HepG2 (cell line): ENCODE measurements around the gene EPB41. TPM values are rescaled to one million over a fixed set of nuclear protein-coding genes. Genes with fewer than 3 reads are reported as not detected.

ENCODE experiments used
- ASH2L ChIP-seq: fragments of 300-600, 200-600 bp; sonication (generic); IDR thresholded peaks from 2 replicates; pipeline ENCODE4 v1.7.0; 2017; ENCODE audit warnings: low read depth, mild to moderate bottlenecking, moderate library complexity, mixed read lengths, low read length; ENCODE audit not compliant: insufficient read length
- CSRNP1 ChIP-seq: sonication (generic); formaldehyde crosslinking; IDR thresholded peaks from 2 replicates; pipeline ENCODE4 v1.8.1; 2023; ENCODE audit warnings: mild to moderate bottlenecking, missing genetic modification reagents
- ELF1 ChIP-seq: sonication (generic); formaldehyde crosslinking; IDR thresholded peaks from 2 replicates; pipeline ENCODE4 v1.4.0; 2020; ENCODE audit warnings: missing genetic modification reagents
- HHEX ChIP-seq: IDR thresholded peaks from 2 replicates; pipeline ENCODE4 v1.6.1; 2016; ENCODE audit warnings: control low read depth
- HIVEP1 ChIP-seq: sonication (generic); formaldehyde crosslinking; IDR thresholded peaks from 2 replicates; pipeline ENCODE4 v1.4.0; 2020; ENCODE audit warnings: mild to moderate bottlenecking, missing genetic modification reagents
- KDM5B ChIP-seq: sonication (generic); formaldehyde crosslinking; IDR thresholded peaks from 2 replicates; pipeline ENCODE4 v1.4.0; 2020; ENCODE audit warnings: missing genetic modification reagents, mild to moderate bottlenecking, borderline replicate concordance
- KIAA2018 ChIP-seq: sonication (generic); formaldehyde crosslinking; IDR thresholded peaks from 2 replicates; pipeline ENCODE4 v1.5.0; 2020; ENCODE audit warnings: mild to moderate bottlenecking, missing genetic modification reagents, borderline replicate concordance
- KLF16 ChIP-seq, 2 experiments: sonication (generic) in 1 of 2; formaldehyde crosslinking in 1 of 2; IDR thresholded peaks; 2 replicates each; pipeline versions ENCODE4 v1.6.1 to v1.8.0; 2016 to 2023; ENCODE audit warnings: missing genetic modification reagents in 2 of 2, missing compliant biosample characterization in 1 of 2
- MLLT10 ChIP-seq: sonication (generic); formaldehyde crosslinking; IDR thresholded peaks from 2 replicates; pipeline ENCODE4 v1.4.0; 2020; ENCODE audit warnings: missing genetic modification reagents
- NCOA5 ChIP-seq: sonication (generic); formaldehyde crosslinking; IDR thresholded peaks from 2 replicates; pipeline ENCODE4 v1.4.0; 2020; ENCODE audit warnings: missing genetic modification reagents
- NFKBIZ ChIP-seq: IDR thresholded peaks from 2 replicates; pipeline ENCODE4 v1.6.1; 2018; ENCODE audit warnings: missing genetic modification reagents, missing compliant biosample characterization
- SETDB1 ChIP-seq: sonication (generic); formaldehyde crosslinking; IDR thresholded peaks from 2 replicates; pipeline ENCODE4 v1.5.1; 2020; ENCODE audit warnings: missing genetic modification reagents, mild to moderate bottlenecking, borderline replicate concordance
- SRF ChIP-seq: IDR thresholded peaks from 2 replicates; pipeline ENCODE4 v1.6.1; 2011; ENCODE audit warnings: mild to moderate bottlenecking, low read depth, low read length, moderate library complexity
- TCF12 ChIP-seq, 2 experiments: fragments of 450-650 bp in 1 of 2; sonication (generic) in 1 of 2; formaldehyde crosslinking in 1 of 2; IDR thresholded peaks; 2 replicates each; pipeline versions ENCODE4 v1.6.1 to v1.8.0; 2017 to 2022; ENCODE audit warnings: antibody characterized with exemption in 1 of 2, mild to moderate bottlenecking in 1 of 2, missing genetic modification reagents in 1 of 2, moderate library complexity in 1 of 2
- ZFX ChIP-seq: sonication (generic); formaldehyde crosslinking; IDR thresholded peaks from 2 replicates; pipeline ENCODE4 v1.4.0; 2020; ENCODE audit warnings: mild to moderate bottlenecking, low read depth, missing genetic modification reagents, moderate library complexity
- ZNF138 ChIP-seq: sonication (generic); formaldehyde crosslinking; IDR thresholded peaks from 2 replicates; pipeline ENCODE4 v1.5.0; 2020; ENCODE audit warnings: mild to moderate bottlenecking, low read depth, missing genetic modification reagents
- ZNF225 ChIP-seq: sonication (generic); formaldehyde crosslinking; IDR thresholded peaks from 2 replicates; pipeline ENCODE4 v1.4.0; 2020; ENCODE audit warnings: mild to moderate bottlenecking, missing genetic modification reagents
- ZNF44 ChIP-seq: sonication (generic); formaldehyde crosslinking; IDR thresholded peaks from 2 replicates; pipeline ENCODE4 v1.5.1; 2020; ENCODE audit warnings: mild to moderate bottlenecking, missing genetic modification reagents
- ZNF605 ChIP-seq: sonication (generic); formaldehyde crosslinking; IDR thresholded peaks from 2 replicates; pipeline ENCODE4 v1.8.0; 2022; ENCODE audit warnings: mild to moderate bottlenecking, missing genetic modification reagents
- ZNF652 ChIP-seq: IDR thresholded peaks from 2 replicates; pipeline ENCODE4 v1.6.1; 2016; ENCODE audit warnings: low read depth, borderline replicate concordance
- polyA plus RNA-seq, 8 experiments: library from polyadenylated mRNA; depleted of rRNA in 3 of 8; stranded (reverse) in 7 of 8; unstranded in 1 of 8; fragments of >200 nt; fragmentation: Illumina TruSeq in 4 of 8; extraction: Trizol in 4 of 8; gene quantifications; 2 replicates each; pipeline versions ENCODE4 v1.2.1 to v1.2.3, GENCODE V29; 2011 to 2016; ENCODE audit warnings: low read depth in 4 of 8, missing spikeins in 1 of 8, mixed read lengths in 1 of 8; ENCODE audit not compliant: insufficient read depth in 1 of 8
- total RNA-seq, 5 experiments: library from RNA; depleted of rRNA; stranded (reverse); fragments of >200 nt; fragmentation: Illumina TruSeq; extraction: Trizol; gene quantifications; 2 replicates each; pipeline ENCODE4 v1.2.3, GENCODE V29; 2016; ENCODE audit warnings: low read depth in 1 of 5

The EPB41 gene
- total and polyA plus RNA-seq, 2 of the 13 experiments (the other 11 are each of a cell fraction or from before 2014, with no cell fraction given), result 34.5 to 46.7 TPM

- TF ChIP-seq CSRNP1, result peak; percentile 46; the same call in 1 of the 2 replicates
- 0 out of 2 replicates have a peak, but pooled peaks have one; percentile 56 for TF ChIP-seq ZNF44 (CRISPR knock-in tag)
- TF ChIP-seq HIVEP1, result peak; percentile 50; the same call in 1 of the 2 replicates
- no peak for TF ChIP-seq MLLT10 (CRISPR knock-in tag)
- no peak for TF ChIP-seq ZNF138 (CRISPR knock-in tag)
- no peak for TF ChIP-seq ZNF225
- no peak for TF ChIP-seq TCF12 (IDR thresholded peaks at IDR 0.05)
- TF ChIP-seq TCF12 (CRISPR knock-in tag; IDR thresholded peaks at IDR 0.05), result 0 out of 2 replicates have a peak, but pooled peaks have one; percentile 22
- TF ChIP-seq ZNF605 (CRISPR knock-in tag), result 0 out of 2 replicates have a peak, but pooled peaks have one; percentile 47
- no peak for TF ChIP-seq SETDB1 (CRISPR knock-in tag)
- TF ChIP-seq KLF16 (CRISPR knock-in tag; IDR thresholded peaks at IDR 0.05), result no peak
- TF ChIP-seq NFKBIZ (CRISPR knock-in tag), result no peak
- TF ChIP-seq KIAA2018 (CRISPR knock-in tag), result no peak
- TF ChIP-seq KDM5B (CRISPR knock-in tag), result 0 out of 2 replicates have a peak, but pooled peaks have one; percentile 53
- TF ChIP-seq ASH2L, result peak; percentile 44
- no peak for TF ChIP-seq ELF1 (CRISPR knock-in tag)
- TF ChIP-seq ZFX (CRISPR knock-in tag), result peak; percentile 22
- TF ChIP-seq ZNF652, result peak; percentile 86
- no peak for TF ChIP-seq NCOA5
- TF ChIP-seq HHEX (CRISPR knock-in tag), result no peak
- 0 out of 2 replicates have a peak, but pooled peaks have one; percentile 5 for TF ChIP-seq SRF
Observed at GRCh38 chr1:28915031-28915895, 894 bp downstream of the EPB41 start (continued).
